Measurements from ENCODE around the gene SULT4A1. TPM values are rescaled to one million over a fixed set of nuclear protein-coding genes. Genes with fewer than 3 reads are reported as not detected.

Gene SULT4A1
- total RNA-seq, 4 donors from 2014 or later, result 0.34 to 0.47 TPM; not detected in 2

DNA sequence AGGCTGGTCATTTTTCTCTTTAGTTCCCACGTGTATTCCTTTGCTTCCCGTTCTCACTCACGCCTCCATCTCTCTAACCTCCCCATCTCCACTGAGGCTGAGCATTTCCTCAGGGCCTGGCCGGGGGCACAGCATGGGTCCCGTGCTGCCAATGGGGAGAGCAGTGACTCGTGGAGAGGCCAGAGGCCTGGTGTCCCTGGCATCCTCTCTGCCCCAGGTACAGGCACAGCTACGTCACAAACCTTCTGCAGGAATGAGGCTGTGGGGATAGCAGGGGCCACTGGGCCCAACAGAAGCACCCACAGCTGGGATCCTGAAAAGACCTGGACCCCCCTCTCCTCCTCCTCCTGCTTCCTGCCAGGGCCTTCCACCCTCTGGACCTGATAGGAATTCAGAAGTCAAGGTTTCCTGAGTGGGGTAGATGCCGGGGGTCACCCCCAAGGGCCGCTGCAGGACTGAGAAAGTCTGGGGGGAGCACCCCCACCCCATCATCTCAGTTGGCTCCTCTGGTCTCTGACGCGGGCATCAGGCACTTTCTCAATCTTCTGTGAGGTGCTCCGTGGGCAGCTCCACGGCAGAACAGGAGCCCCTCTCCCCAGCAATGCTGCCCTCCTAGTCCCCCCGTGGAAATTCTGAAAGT lies 17.7 kb upstream of the SULT4A1 start:
- no peak for TF ChIP-seq POLR2A (IDR thresholded peaks at IDR 0.05)
- TF ChIP-seq, protein P1, sequence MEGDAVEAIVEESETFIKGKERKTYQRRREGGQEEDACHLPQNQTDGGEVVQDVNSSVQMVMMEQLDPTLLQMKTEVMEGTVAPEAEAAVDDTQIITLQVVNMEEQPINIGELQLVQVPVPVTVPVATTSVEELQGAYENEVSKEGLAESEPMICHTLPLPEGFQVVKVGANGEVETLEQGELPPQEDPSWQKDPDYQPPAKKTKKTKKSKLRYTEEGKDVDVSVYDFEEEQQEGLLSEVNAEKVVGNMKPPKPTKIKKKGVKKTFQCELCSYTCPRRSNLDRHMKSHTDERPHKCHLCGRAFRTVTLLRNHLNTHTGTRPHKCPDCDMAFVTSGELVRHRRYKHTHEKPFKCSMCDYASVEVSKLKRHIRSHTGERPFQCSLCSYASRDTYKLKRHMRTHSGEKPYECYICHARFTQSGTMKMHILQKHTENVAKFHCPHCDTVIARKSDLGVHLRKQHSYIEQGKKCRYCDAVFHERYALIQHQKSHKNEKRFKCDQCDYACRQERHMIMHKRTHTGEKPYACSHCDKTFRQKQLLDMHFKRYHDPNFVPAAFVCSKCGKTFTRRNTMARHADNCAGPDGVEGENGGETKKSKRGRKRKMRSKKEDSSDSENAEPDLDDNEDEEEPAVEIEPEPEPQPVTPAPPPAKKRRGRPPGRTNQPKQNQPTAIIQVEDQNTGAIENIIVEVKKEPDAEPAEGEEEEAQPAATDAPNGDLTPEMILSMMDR (IDR thresholded peaks at IDR 0.05), result no peak
- no peak for TF ChIP-seq POLR2AphosphoS5 (IDR thresholded peaks at IDR 0.05)
- no peak overlapping the region for H3K4me3 ChIP-seq
- no peaks in the 10 kb centered on the region for H3K9me3 ChIP-seq
- H3K36me3 ChIP-seq, result no peaks in the 10 kb centered on the region
- 82% methylated on average over 13 of the region's 14 CpGs for WGBS
- H3K27me3 ChIP-seq, result peaks cover 76% of the 10 kb centered on the region
- peak in 1 of 2 donors; percentile 45 for DNase-seq (ENCODE audit: low spot score in 2 of 2)
- H3K4me1 ChIP-seq, result no peaks in the 10 kb centered on the region
- H3K27ac ChIP-seq, result no peak overlapping the region

DNA sequence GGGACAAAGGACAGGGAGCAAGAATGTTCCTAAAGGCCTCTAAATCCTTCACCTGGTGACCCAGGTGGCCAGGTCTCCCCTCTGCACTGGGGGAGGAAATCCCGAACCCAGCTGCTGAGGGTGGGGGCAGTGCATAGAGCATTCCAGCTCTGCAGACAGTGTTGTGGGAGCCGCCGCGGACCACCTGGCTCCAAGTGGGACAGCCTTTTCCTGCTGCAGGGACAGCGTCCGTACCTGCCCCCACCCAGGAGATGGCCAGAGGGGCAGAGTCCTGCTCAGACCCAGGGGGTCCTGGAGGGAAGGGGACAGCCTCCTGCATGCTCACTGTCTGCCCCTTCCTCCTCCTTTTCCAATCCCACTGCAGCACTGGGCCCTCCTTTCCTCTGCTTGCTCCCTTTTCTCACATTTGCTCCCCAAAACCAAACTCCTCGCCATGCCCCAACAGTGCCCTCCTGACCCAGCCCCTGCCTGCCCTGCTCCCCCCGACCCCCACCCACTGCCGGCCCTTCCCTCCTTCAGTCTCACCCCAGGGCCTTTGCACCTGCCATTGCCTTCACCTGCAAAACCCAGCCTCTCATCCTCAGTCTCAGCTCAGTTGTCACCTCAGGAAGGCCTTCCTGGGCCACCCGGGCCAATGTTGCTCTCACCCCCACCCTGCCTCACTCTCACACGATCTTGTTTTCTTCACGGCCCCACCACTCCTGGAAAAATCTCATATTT lies 16.7 kb upstream of the SULT4A1 start:
- 59% methylated on average over 12 of the region's 12 CpGs for WGBS
- DNase-seq (ENCODE audit: low spot score in 2 of 2), result peak in 1 of 2 donors; percentile 50
- H3K9me3 ChIP-seq, result no peaks in the 10 kb centered on the region
- H3K27me3 ChIP-seq, result peaks cover 76% of the 10 kb centered on the region
- H3K27ac ChIP-seq, result no peak overlapping the region
- no peaks in the 10 kb centered on the region for H3K36me3 ChIP-seq
- no peaks in the 10 kb centered on the region for H3K4me1 ChIP-seq
- no peak for TF ChIP-seq EP300 (IDR thresholded peaks at IDR 0.05)
- TF ChIP-seq POLR2A (IDR thresholded peaks at IDR 0.05), result no peak
- no peak for TF ChIP-seq POLR2AphosphoS5 (IDR thresholded peaks at IDR 0.05)
- TF ChIP-seq, protein P1 (IDR thresholded peaks at IDR 0.05), result no peak
- H3K4me3 ChIP-seq, result no peak overlapping the region

DNA sequence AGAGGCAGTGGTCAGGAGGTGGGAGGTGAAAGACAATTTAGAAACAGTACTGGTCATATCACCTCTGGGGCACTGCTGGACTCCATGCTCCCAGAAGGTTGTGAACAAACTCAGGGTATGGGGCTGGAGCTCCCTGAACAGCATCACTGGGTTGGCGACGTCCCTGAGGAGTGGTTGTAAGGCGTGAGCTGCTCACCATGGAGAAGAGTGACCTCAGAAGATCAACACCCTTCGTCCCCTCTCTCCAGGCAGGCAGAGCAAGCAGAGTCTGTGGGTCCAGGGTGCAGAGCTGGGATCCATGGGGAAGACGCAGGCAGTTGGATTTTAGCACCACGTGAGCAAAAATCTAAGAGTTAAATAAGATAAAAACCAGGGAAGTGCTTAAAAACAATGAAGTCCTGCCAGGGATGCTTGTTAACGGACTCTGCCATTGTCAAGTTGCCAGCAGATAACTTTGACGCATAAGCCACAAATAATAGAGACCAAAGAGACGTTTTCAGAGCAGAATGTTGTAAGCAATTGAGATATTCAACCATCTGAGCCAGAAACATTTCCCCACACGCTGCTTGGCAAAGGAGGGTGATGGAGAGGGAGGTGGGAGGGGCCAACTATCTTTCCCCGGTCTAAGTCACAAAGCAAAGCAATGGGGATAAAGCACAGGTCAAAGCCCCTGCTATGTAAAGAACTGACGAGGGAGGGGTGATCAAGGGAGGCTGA lies 15.9 kb upstream of the SULT4A1 start:
- 36% methylated on average over 12 of the region's 12 CpGs for WGBS
- peak in 1 of 2 donors; percentile 26 for DNase-seq (ENCODE audit: low spot score in 2 of 2)

DNA sequence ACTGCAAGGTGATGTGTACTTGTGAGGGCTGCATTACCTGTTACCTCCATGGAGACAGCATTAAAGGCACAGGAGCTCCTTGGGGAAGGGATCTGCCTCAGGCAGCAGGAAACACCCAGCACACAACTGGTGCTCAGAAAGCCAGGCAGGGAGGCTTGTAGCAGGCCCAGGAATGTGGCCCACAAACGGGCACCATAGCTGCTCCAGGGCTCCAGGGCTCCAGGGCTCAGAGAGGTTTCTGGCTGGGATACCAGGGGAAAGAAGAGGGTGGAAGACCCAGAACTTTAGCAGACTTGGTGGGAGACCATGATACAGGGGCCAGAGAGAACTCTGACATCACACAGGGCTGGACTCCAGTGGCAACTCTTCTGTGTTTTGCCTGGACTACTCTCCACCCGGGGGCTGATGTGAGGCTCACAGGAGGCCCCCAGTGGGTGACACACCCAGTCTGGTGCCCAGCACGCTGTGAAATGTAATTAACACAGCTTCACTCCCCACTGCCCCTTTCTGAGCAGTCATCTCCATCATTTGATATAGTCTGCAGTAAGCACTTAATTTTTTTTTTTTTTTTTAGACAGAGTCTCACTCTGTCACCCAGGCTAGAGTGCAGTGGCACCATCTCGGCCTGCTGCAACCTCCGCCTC lies 14.7 kb upstream of the SULT4A1 start:
- TF ChIP-seq, protein P1 (IDR thresholded peaks at IDR 0.05), result no peak
- Histone ChIP-seq H3K4me3 (no peak overlapping the region), H3K9me3 (no peaks in the 10 kb centered on the region), H3K27ac (no peak overlapping the region), H3K4me1 (no peaks in the 10 kb centered on the region), H3K36me3 (no peaks in the 10 kb centered on the region), H3K27me3 (peaks cover 67% of the 10 kb centered on the region)
- peak in 1 of 2 donors; percentile 18 for DNase-seq (ENCODE audit: low spot score in 2 of 2)
- WGBS, result 80% methylated on average over 4 of the region's 5 CpGs

More for the DNA sequence above, 15.9 kb upstream of the SULT4A1 start:
- no peak for TF ChIP-seq POLR2A (IDR thresholded peaks at IDR 0.05)
- TF ChIP-seq POLR2AphosphoS5 (IDR thresholded peaks at IDR 0.05), result no peak
- TF ChIP-seq, protein P1 (IDR thresholded peaks at IDR 0.05), result no peak
- TF ChIP-seq EP300 (IDR thresholded peaks at IDR 0.05), result no peak
- Histone ChIP-seq H3K27ac (no peak overlapping the region), H3K4me1 (no peaks in the 10 kb centered on the region), H3K4me3 (no peak overlapping the region), H3K27me3 (peaks cover 74% of the 10 kb centered on the region), H3K36me3 (no peaks in the 10 kb centered on the region), H3K9me3 (no peaks in the 10 kb centered on the region)
